HG03108 (cell line): ENCODE data around the gene SLC38A7.
"Not testable (repeated sequence)": the region's sequence is repeated elsewhere in the genome, so short reads cannot be mapped to it uniquely, and the experiment has no call there.

Source experiments
- ATAC-seq: cut with Tn5 transposase; IDR thresholded peaks from one replicate; pipeline ENCODE4 v1.9.1; 2021; ENCODE audit warnings: moderate library complexity; ENCODE audit not compliant: unreplicated experiment

The SLC38A7 gene

GRCh38 chr16:58638148-58639036 lies 46.2 kb downstream of the SLC38A7 start:
- ATAC-seq: no peak

- not testable (repeated sequence) for ATAC-seq
These were observed 47.5 kb downstream of the SLC38A7 start for GRCh38 chr16:58637021-58637420.

- ATAC-seq: no peak
These were observed 48.1 kb downstream of the SLC38A7 start for GRCh38 chr16:58636466-58636865.

GRCh38 chr16:58635502-58635901 lies 49.1 kb downstream of the SLC38A7 start:
- no peak for ATAC-seq

GRCh38 chr16:58634265-58634802 lies 50.2 kb downstream of the SLC38A7 start:
- no peak for ATAC-seq

- peak; percentile 87 for ATAC-seq
These were observed 54.6 kb downstream of the SLC38A7 start, which contains the start of gene CNOT1 for GRCh38 chr16:58629733-58630640. Gene CNOT1, minus strand, starts transcription at chr16:58629826. Its CDS starts 30,489 bp downstream, at chr16:58599337.

GRCh38 chr16:58628845-58629732 lies 55.5 kb downstream of the SLC38A7 start:
- no peak for ATAC-seq

GRCh38 chr16:58624209-58624608 lies 60.4 kb downstream of the SLC38A7 start:
- no peak for ATAC-seq

GRCh38 chr16:58620396-58620795 lies 64.2 kb downstream of the SLC38A7 start:
- no peak for ATAC-seq

- no peak for ATAC-seq
These were observed 69.3 kb downstream of the SLC38A7 start for GRCh38 chr16:58615280-58615679.
